ENCODE measurements around the gene SP4.

SP4 gene

GRCh38 chr7:21562385-21562784, 134.5 kb downstream of the SP4 start:
- no peaks in the 10 kb centered on the region for H3K9me3 Mint-ChIP-seq
- no peak overlapping the region for H3K4me3 Mint-ChIP-seq
- no peak overlapping the region for H3K27ac Mint-ChIP-seq
- no peak for DNase-seq
- H3K27me3 Mint-ChIP-seq, result no peaks in the 10 kb centered on the region
- H3K36me3 Mint-ChIP-seq (ENCODE audit: low read depth), result no peaks in the 10 kb centered on the region
- H3K4me1 Mint-ChIP-seq (ENCODE audit: low read depth), result no peaks in the 10 kb centered on the region
